ENCODE results near the gene FAM171A1.
"Not testable (repeated sequence)": the region's sequence is repeated elsewhere in the genome, so short reads cannot be mapped to it uniquely, and the experiment has no call there.

Gene FAM171A1

DNA sequence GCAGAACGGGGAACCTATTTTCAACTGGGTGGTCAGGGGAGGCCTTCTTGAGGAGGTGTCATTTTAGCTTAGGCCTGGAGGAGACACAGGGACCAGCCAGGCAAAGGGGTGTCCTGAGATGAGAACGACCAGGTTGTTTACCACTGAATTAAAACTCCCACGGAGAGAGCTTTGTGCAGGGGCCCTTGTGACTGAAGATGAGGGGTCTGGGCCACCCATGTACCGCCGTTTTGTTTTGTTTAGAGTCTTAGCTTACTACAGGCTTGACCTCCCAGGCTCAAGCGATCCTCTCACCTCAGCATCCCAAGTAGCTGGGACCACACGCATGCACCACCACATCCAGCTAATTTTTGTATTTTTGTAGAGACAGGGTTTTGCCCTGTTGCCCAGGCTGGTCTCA is 80.4 kb downstream of the FAM171A1 start:
- DNase-seq (ENCODE audit: low read depth in 2 of 2): no peak

DNA sequence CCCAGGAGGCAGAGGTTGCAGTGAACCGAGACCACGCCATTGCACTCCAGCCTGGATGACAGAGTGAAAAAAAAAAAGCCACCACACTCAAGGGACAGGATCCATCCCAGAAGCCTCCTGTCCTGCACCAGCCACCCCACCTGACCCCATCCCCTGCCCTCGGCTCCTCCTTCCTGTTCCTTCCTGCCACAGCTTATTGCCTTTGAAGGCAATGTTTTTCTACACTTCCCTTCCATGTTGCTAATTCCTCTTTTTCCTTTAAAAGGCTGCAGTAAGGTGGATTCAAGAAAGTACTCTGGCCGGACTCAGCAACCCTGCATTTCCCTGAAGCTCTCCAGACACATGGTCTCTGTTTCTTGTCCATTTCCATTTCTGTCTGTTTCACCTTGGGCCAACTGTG is 80.9 kb downstream of the FAM171A1 start:
- no peak for DNase-seq (ENCODE audit: low read depth in 2 of 2)

DNA sequence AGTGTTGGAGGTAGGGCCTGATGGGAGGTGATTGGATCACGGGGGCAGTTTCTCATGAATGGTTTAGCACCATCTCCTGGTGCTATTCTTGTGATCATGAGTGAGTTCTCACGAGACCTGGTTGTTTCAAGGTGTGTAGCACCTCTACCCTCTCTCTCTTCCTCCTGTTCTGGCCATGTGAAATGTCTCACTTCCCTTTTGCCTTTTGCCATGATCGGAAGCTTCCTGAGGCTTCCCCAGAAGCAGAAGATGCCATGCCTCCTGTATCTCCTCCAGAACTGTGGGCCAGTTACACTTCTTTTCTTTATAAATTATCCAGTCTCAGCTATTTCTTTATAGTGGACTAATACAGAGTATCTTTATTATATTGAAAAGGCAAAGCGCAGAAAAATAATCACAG is 90.1 kb downstream of the FAM171A1 start:
- no peak for DNase-seq (ENCODE audit: low read depth in 2 of 2)

DNA sequence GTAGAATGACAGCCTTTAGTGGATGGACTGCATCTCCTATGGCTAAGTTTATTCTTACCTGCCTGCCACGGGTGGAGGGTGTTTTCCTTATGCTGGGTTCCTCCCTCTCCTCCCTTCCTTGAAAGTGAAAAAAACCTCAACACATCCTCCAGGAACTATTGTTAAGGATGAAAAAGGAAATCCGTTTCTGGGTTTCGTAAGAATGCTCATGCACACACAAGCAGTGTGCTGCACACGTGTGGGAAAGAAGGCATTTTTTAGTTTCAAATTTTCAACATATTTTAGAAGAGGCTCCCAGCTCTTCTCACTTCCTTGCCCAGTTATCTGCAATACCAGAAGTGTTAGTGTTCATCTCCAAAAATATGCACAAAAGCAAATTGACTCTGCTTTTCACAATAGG is 90.6 kb downstream of the FAM171A1 start:
- DNase-seq (ENCODE audit: low read depth in 2 of 2): no peak

DNA sequence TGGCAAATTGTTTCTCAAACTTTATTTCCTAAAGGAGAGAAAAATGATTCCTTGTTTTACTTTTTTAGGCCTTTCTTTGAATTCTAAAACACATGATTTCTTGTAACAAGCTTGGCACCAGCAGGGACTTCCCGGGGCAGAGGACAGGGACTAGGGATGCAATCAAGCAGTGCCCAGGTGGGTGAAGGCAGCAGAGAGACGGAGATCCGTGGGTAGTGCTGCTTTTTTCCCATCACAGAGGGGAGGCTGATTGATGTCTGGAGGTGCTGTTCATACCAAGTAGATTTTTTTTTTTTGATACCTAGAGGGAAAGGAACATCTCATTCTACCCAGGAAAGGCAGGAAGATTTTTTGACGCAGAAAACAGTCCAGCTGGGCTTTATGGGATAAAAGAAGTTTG is 91.9 kb downstream of the FAM171A1 start:
- no peak for DNase-seq (ENCODE audit: low read depth in 2 of 2)

DNA sequence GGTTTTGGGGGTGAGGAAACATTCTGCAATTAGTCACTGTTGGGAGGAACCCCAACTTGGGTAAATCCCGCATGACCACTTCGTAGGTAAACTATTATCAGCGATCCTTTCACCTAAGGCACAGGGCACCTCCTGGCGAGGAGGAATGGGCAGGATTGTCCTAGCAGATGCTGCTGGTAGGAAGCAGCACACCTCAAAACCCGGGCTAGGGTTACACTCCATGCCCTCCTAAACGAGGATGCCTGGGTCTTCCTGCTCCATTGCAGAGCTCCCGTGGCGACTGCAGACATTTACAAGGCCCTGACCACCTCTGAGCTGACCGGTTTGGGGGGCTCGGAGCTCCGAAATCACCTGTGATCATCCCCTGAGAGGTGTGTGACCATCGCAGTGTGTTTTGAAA is 92.3 kb downstream of the FAM171A1 start:
- no peak for DNase-seq (ENCODE audit: low read depth in 2 of 2)

DNA sequence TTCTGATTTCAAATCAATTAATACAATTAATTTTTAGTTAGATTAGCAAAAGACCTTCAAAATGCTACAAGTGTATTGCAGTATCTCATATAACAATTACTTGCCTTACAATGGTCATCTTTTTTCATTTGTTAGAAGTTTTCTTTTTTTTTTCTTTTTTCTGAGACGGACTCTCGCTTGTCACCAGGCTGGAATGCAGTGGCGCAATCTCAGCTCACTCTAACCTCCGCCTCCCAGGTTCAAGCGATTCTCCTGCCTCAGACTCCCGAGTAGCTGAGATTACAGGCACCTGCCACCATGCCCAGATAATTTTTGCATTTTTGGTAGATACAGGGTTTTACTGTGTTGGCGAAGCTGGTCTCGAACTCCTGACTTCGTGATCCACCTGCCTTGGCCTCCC is 95.0 kb downstream of the FAM171A1 start:
- DNase-seq (ENCODE audit: low read depth in 2 of 2): not testable (repeated sequence)

DNA sequence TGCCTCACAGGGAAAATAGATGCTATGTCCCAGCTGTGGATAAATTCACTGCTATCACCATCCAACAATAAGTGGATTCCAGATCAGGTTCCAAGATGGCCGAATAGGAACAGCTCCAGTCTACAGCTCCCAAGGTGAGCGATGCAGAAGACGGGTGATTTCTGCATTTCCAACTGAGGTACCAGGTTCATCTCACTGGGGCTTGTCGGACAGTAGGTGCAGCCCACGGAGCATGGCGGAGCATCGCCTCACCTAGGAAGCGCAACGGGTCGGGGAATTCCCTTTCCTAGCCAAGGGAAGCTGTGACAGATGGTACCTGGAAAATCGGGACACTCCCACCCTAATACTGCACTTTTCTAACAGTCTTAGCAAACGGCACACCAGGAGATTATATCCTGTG is 101.3 kb downstream of the FAM171A1 start:
- DNase-seq (ENCODE audit: low read depth in 2 of 2): not testable (repeated sequence)

DNA sequence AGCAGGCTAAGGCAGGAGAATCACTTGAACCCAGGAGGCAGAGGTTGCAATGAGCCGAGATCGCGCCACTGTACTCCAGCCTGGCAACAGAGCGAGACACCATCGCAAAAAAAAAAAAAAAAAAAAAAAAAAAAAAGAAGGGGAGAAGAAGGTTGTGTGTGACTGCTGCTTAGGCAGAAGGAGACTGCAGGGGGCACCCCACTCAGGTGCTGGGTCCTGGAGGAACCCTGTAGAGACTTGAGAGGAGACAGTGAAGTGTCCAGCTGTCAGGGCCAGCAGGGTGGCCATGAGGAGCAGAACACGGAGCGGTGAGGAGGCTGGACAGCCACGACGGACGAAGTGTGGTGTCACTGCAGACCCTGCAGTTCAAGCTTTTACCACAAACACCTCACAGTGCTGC is 103.6 kb downstream of the FAM171A1 start:
- no peak for DNase-seq (ENCODE audit: low read depth in 2 of 2)

DNA sequence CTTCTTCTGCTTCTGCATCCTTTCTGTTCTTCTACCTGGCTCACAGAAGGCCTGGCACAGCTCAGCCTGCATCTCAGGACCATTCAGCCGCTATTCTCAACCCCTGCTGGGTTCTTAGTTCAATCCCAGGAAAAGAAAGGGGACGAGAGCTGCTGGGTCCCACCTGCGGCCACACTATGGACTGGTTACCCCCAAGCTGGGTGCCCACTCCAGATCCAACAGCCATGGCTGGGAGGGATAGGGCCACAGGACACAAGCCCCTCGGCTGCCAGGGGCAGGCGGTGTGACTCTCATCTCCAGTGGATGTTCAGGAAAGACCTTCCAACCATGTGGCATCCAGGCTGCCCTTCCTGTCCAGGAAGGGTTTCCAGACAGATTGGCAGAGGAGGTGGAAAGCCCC is 105.0 kb downstream of the FAM171A1 start:
- DNase-seq (ENCODE audit: low read depth in 2 of 2): no peak

DNA sequence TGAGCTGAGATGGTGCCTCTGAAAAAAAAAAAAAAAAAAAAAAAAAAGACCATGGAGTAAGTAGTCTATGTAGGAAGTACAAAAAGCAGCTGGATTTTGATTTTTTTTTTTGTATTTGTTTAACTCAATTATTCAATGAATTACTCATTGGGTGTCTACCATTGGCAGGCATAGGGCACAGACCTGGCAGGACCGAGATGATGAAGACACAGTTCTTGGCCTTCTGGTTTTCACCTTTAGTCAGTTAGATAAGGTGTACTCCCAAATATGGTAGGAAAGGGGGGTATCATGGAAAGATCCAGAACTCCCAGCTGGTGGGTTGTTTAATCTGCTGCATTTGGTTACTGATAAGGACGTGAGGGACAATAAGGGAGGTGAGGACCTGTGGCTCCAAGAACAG is 105.5 kb downstream of the FAM171A1 start:
- no peak for DNase-seq (ENCODE audit: low read depth in 2 of 2)

DNA sequence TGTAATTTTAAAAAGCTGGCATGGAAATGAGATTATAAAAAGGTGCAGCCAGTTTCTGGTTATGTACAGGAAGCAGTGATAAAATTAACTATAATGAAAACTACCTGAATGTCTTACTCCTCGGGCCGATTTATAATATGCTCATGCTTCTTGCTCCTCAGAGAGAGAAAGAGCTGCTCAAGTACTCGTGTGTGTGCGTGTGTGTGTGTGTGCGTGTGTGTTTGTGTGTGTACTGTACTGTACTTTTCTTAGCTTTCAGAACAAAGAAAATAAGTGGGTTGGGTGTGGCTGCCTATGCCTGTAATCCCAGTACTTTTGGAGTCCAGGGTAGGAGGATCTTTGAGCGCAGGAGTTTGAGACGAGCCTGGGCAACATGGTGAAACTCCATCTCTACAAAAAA is 106.0 kb downstream of the FAM171A1 start:
- no peak for DNase-seq (ENCODE audit: low read depth in 2 of 2)

DNA sequence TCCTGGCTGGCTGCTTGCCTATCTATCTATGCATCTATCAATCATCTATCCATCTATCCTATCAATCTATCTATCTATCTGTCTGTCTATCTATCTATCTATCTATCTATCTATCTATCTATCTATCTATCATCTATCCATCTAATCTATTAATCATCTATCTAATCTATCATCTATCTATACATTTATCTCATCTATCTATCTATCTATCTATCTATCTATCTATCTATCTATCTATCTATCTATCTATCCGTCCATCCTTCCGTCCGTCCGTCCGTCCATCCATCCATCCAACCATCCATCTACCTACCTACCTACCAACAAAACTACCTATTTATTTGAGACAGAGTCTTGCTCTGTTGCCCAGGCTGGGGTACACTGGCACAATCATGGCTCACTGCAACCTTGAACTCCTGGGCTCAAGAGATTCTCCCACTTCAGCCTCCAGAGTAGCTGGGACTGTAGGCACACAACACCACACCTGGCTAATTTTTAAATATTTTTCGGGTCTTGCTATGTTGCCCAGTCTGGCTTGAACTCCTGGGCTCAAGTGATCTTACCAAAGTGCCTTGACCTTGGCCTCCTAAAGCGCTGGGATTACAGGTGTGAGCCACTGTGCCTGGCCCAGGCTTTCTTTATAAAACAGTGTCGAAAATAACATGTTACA is 107.3 kb downstream of the FAM171A1 start:
- DNase-seq (ENCODE audit: low read depth in 2 of 2): no peak

DNA sequence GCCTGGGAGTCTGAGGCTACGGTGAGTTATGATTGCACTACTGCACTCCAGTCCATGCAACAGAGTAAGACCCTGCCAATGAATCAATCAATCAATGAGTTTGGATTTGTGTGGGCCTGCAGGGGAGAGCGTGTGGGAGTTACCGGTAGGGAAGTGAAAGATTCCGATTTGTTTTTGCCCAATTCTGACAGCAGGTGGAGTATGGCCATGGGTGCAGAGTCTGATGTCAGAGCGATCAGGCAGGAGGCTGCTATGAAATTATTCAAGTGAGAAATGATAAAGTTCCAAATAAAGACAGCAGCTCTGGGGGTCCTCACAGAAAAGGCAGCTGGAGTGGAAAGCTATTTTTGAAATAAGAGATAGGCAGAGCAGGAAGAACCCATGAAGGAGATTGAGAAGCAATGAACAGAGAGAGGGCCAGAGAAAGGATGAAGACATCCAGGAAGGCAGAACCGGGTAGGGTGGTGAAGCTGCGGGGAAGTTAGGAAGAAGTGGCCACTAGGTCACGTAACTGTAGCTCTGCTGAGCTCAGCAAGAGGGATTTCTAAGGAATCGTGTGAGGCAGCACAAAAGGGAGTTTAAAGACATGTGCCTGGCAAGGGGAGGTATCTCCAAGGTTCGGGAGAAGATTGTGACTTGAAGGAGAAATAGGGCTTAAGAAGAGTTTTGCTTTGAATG is 108.9 kb downstream of the FAM171A1 start:
- DNase-seq (ENCODE audit: low read depth in 2 of 2): no peak

DNA sequence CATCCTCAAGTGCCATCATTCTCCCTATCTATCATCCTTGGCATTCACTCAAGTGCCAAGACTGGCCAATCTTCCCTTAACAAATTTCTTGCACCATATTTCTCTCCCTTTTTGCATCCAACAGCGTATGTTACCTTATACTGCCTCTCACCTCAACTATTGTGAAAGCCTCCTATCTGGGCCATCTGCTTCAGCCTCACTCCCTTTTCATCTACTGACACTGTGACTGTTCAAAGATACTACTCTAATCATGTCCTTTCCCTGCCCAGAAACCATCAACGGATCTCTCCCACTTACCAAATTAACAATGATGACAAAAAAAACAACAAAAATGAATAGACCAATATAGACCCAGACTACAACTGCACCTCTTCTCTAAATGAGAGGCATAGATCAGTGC is 112.0 kb downstream of the FAM171A1 start:
- no peak for DNase-seq (ENCODE audit: low read depth in 2 of 2)

DNA sequence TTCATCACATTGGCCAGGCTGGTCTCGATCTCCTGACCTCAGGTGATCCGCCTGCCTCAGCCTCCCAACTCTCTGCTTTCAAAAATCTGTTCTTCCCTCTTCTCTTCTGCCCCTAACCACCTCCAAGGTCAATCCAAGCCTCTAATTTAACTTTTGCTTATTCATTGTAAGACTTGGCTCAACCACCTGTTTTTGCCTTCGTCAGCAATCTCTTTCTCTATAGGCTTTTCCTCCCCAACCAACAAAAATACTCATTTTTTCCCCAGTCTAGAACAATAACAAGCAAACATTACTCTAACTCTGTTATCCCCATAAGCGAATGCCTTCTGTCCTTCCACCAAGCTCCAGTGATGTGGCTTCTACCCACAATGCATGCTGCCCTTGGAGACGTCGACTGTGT is 112.8 kb downstream of the FAM171A1 start:
- no peak for DNase-seq (ENCODE audit: low read depth in 2 of 2)

DNA sequence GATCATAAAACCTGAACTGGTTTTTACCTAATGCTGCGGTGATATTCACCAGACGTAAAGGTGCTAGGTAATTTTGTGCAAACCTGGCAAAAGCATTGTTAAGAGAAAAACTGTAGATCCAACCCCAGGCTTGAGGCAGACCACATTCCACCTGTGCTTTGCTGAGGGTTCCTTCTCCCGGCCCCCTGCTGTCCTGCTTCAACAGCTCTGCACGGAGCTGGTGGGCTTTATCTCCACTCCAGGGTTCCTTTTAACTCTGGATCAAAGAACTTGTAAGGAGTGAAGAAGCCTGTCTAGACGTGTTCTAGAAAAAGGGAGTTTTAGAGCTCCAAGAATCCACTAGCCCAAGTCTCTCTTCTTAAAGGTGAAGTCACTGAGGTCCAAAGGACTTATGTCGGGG is 115.1 kb downstream of the FAM171A1 start:
- DNase-seq (ENCODE audit: low read depth in 2 of 2): no peak

DNA sequence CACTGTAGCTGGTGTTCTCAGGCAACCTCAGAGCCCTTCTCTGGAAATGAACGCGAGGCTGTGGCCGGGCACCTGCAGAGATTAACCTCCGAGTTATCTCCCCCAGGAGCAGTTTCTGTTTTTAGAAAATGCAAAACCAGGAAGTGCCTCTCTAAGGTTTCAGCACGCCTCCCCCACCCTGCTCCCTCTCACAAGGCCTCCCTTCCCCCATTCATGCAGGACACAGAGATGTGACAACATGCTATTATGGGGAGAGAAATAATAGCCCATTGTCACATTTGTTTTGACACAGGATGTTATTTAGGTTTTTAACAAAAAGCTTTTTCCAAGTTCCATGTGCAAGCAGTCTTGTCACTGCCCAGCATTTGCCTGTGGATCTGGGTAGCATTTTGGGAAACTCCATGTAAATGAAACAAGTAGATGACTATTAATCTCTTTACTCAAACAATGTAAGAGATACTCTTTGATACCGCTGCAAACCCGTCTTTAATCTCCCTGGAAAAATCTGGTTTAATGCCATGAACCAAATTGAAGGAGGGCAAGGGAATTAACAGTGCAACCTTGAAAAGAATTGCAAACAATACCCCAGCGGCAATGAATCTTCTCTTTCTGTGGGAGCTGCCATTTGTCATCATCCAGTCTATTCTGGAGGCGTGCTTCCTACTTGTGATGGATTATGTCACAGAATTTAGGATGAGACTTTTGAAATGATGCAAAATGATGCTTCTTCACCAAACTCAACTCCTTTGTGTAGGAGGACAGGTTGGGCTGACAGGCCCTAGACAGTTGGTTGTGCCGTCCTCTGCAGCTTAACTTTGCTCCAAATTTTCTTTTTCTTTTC is 116.1 kb downstream of the FAM171A1 start:
- peak in 1 of 2 donors; percentile 12 for DNase-seq (ENCODE audit: low read depth in 2 of 2)

DNA sequence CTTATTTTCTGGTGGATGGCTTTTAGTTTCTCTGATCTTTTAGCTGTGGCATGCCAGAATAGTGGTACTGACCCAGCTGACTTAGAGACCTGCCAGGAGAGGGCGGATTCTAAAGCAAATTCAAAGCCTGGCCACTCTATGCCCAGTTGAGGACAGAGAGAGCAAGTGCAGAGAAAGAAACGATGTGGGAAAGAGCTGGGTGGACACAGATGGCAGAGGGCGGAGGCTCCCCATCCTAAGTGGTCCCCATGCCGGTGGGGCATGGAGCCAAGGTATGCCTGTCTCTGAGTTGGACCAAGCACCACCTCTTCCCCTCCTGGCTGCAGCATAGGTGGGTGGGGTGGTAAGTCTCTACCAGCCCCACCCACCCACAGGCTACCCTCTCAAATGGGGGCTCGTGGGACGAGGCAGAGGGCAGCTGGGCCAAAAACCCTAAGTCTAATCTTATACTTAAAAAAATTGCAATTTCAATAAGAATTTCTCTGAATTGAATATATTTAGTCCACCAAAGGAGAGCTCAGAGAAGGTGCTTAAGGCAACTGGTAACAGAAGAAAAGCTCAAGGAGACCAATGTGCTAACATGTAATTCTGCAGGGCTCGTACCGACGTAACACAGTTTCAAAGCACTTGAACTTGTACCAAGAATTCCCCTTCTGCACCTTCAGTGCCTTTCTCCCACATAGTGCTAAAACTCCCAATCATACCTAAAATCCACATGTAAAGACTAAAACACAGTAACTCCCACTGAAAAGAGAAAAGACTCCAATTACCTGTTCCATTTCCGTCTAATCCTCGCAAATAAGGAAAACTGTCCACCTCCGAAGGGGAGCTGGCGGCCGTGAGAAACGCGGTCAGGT is 116.9 kb downstream of the FAM171A1 start:
- DNase-seq (ENCODE audit: low read depth in 2 of 2): no peak

DNA sequence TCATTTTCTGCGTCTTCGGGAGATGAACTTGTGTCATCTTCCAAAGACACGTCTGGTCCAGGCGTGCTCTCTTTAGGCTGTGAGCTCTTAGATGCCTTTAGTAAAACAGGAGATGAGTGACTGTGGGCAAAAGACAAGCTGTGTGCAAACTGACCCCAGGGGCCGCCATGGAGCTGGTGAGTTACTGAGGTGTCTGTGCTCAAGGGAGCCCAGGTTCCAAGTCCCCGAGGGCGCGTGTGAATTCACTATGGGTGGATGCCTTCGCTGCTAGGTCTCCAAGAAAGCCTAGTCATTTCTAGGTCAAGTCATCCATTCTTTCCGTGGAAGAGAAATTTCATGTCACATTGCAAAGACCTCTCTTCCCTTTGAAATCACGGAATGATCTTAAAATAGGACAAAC is 118.7 kb downstream of the FAM171A1 start:
- no peak for DNase-seq (ENCODE audit: low read depth in 2 of 2)

DNA sequence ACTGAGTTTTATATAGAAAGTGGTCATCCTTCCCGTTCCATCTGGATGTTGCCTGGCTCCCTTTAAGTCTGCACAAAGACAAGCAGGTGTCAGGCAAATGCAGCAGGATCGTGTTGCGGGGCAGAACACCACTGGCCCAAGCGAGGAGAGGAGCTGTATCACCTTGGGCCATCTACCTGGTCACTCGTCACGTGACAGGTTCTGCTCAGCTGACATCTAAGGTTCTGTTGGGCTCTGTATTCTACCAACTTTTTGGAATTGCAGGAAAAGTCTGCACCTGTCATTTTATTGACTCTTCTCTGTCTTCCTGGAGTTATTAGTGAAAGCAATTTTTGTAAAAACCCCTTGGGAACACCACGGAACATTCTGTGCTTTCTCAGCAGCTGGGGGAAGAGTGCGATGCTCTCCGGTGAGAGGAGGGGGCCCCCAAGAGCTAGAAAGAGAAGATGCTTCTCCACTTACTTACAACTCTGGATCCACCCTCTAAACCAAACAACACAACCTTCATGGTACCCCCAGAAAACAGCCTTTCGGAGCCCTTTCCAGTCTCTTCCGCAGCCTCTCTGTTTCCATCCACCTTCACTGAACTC is 119.2 kb downstream of the FAM171A1 start:
- DNase-seq (ENCODE audit: low read depth in 2 of 2): no peak

DNA sequence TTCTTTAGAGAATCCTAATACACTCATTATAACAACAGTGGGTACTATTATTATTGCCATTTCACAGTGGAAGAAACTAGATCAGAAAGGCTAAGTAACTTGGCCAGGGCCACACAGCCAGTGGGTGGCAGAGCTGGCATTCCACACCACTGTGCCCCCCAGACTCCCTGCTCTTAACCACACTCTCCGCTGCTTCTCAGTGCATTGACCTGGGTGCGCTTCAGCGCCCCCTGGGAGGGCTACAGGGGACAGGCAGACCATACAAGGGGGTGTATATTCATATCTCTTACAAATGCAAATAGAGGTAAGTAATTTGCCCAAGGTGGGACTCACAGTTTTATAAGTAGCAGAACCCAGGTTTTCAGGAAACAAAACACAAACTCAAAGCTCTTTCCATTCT is 125.6 kb downstream of the FAM171A1 start:
- DNase-seq (ENCODE audit: low read depth in 2 of 2): no peak
